SK-N-SH (cell line): ENCODE results near the gene KSR2. TPM values are rescaled to one million over a fixed set of nuclear protein-coding genes. Genes with fewer than 3 reads are reported as not detected.

Experiments used
- CTCF ChIA-PET: fragments of 300-600, 350-600 bp; formaldehyde crosslinking; extraction: SDS; loops from one replicate; lab custom pipeline; 2021; lab: Yijun Ruan, JAX
- POLR2A ChIA-PET: fragments of 350-600 bp; sonication (Branson Sonifier 250); formaldehyde crosslinking; extraction: SDS; loops from one replicate; lab custom pipeline; 2020; ENCODE audit warnings: antibody characterized with exemption, inconsistent platforms; lab: Yijun Ruan, JAX
- DNase-seq: peaks from one replicate; pipeline ENCODE4 v3.0.0; 2012
- H2AFZ ChIP-seq: fragments of 200-600 bp; sonication (generic); 2 replicates; pipeline ENCODE4 v1.8.1; 2016; ENCODE audit warnings: antibody characterized with exemption, mild to moderate bottlenecking, low read depth
- H3F3A ChIP-seq: fragments of 200-600 bp; sonication (generic); replicated peaks from 2 replicates; pipeline ENCODE3; 2016; ENCODE audit warnings: antibody characterized with exemption, mild to moderate bottlenecking; ENCODE audit not compliant: insufficient read depth
- H3K27ac ChIP-seq, 2 experiments: fragments of 200-500 bp in 1 of 2; fragments of 200-600 bp in 1 of 2; sonication (Bioruptor generic) in 1 of 2; sonication (generic), shearing (Covaris generic) in 1 of 2; 2 replicates each; pipeline versions ENCODE4 v1.5.1 to v1.6.1; 2014 to 2016; ENCODE audit warnings: low read depth in 2 of 2, inconsistent platforms in 1 of 2, low read length in 1 of 2, mild to moderate bottlenecking in 1 of 2, mixed read lengths in 1 of 2
- H3K27me3 ChIP-seq: fragments of 200-600 bp; sonication (generic), shearing (Covaris generic); 2 replicates; pipeline ENCODE4 v1.6.1; 2016; ENCODE audit warnings: mixed run types; ENCODE audit not compliant: insufficient read depth
- H3K36me3 ChIP-seq, 2 experiments: fragments of 200-500 bp in 1 of 2; fragments of 200-600 bp in 1 of 2; sonication (Bioruptor generic) in 1 of 2; sonication (generic) in 1 of 2; replicated peaks in 1 of 2; 2 replicates each; pipeline versions ENCODE3 to v1.5.1; 2014 to 2016; ENCODE audit warnings: low read length in 1 of 2, mild to moderate bottlenecking in 1 of 2; ENCODE audit not compliant: insufficient read depth in 2 of 2, control insufficient read depth in 1 of 2
- H3K4me1 ChIP-seq, 2 experiments: fragments of 200-500 bp in 1 of 2; fragments of 200-600 bp in 1 of 2; sonication (Bioruptor generic) in 1 of 2; sonication (generic), shearing (Covaris generic) in 1 of 2; 2 replicates each; pipeline versions ENCODE4 v1.5.1 to v1.6.1; 2014 to 2016; ENCODE audit warnings: low read depth in 1 of 2, low read length in 1 of 2, mixed run types in 1 of 2; ENCODE audit not compliant: insufficient read depth in 2 of 2, control insufficient read depth in 1 of 2
- H3K4me2 ChIP-seq: fragments of 200-600 bp; sonication (generic), shearing (Covaris generic); 2 replicates; pipeline ENCODE4 v1.6.1; 2017; ENCODE audit warnings: mixed run types
- H3K4me3 ChIP-seq, 2 experiments: fragments of 200-500 bp in 1 of 2; fragments of 200-600 bp in 1 of 2; sonication (Bioruptor generic) in 1 of 2; sonication (generic), shearing (Covaris generic) in 1 of 2; 2 replicates each; pipeline versions ENCODE4 v1.5.1 to v1.8.1; 2014 to 2016; ENCODE audit warnings: low read depth in 2 of 2, inconsistent platforms in 1 of 2, low read length in 1 of 2, mild to moderate bottlenecking in 1 of 2, mixed read lengths in 1 of 2, moderate library complexity in 1 of 2
- H3K79me2 ChIP-seq: fragments of 200-600 bp; sonication (generic); 2 replicates; pipeline ENCODE4 v1.8.1; 2017; ENCODE audit warnings: mild to moderate bottlenecking; ENCODE audit not compliant: insufficient read depth
- H3K9ac ChIP-seq: fragments of 200-600 bp; sonication (generic); 2 replicates; pipeline ENCODE4 v1.6.1; 2017; ENCODE audit warnings: mixed run types
- H3K9me2 ChIP-seq: fragments of 200-600 bp; sonication (generic); 2 replicates; pipeline ENCODE4 v1.6.1; 2017; ENCODE audit warnings: mixed run types
- H3K9me3 ChIP-seq: fragments of 200-600 bp; sonication (generic); 2 replicates; pipeline ENCODE4 v1.6.1; 2017; ENCODE audit warnings: mixed run types, mild to moderate bottlenecking, moderate library complexity
- H4K20me1 ChIP-seq: fragments of 200-600 bp; sonication (generic); 2 replicates; pipeline ENCODE4 v1.6.1; 2017; ENCODE audit warnings: mild to moderate bottlenecking, mixed run types; ENCODE audit not compliant: insufficient read depth
- FOSL2 ChIP-seq: IDR thresholded peaks from 2 replicates; pipeline ENCODE4 v1.4.0; 2012; ENCODE audit warnings: low read depth, mild to moderate bottlenecking, moderate library complexity, borderline replicate concordance
- FOXM1 ChIP-seq: IDR thresholded peaks from 2 replicates; pipeline ENCODE4 v1.4.0; 2012; ENCODE audit warnings: low read depth, mild to moderate bottlenecking
- MEF2A ChIP-seq: IDR thresholded peaks from 2 replicates; pipeline ENCODE4 v1.4.0; 2012; ENCODE audit warnings: low read depth, borderline replicate concordance
- NRF1 ChIP-seq: IDR thresholded peaks from 2 replicates; pipeline ENCODE4 v1.6.1; 2012; ENCODE audit warnings: low read depth, mild to moderate bottlenecking, low read length
- YY1 ChIP-seq: IDR thresholded peaks from 2 replicates; pipeline ENCODE4 v1.4.0; 2012; ENCODE audit warnings: low read depth, mild to moderate bottlenecking
- WGBS: methylation state at CpG from one replicate; pipeline ENCODE4 v1.1.6; 2017; ENCODE audit warnings: low lambda C conversion rate; 5-methylcytosine and 5-hydroxymethylcytosine counted together
- polyA plus RNA-seq, 3 experiments: library from polyadenylated mRNA; depleted of rRNA; stranded (reverse); fragments of >200 nt; gene quantifications; 2 replicates each; pipeline ENCODE4 v1.2.3, GENCODE V29; 2012
- TF ChIP-seq, protein P1 (sequence below): fragments of 200-600 bp; sonication (generic); IDR thresholded peaks from 2 replicates; pipeline ENCODE4 v1.6.1; 2017; ENCODE audit warnings: antibody characterized with exemption, mild to moderate bottlenecking, moderate library complexity
- TF ChIP-seq, protein P2 (sequence below): IDR thresholded peaks from 2 replicates; pipeline ENCODE4 v1.6.1; 2012; ENCODE audit warnings: mild to moderate bottlenecking, low read depth, low read length, moderate library complexity
- TF ChIP-seq, protein P3 (sequence below): IDR thresholded peaks from 2 replicates; pipeline ENCODE4; 2012
- TF ChIP-seq, protein P4 (sequence below): IDR thresholded peaks from 2 replicates; pipeline ENCODE4 v1.4.0; 2012; ENCODE audit warnings: low read depth, borderline replicate concordance

KSR2 gene
- polyA plus RNA-seq, 1 of the 3 experiments (the other 2 are of a cell fraction) = 0.12 TPM

- Histone ChIP-seq H3K27me3 (no peaks in the 10 kb centered on the region), H3K9ac (no peak overlapping the region), H3K27ac (no peak overlapping the region), H3K79me2 (no peaks in the 10 kb centered on the region), H3K4me2 (no peak overlapping the region), H3K4me3 (no peak overlapping the region), H3K36me3 (no peaks in the 10 kb centered on the region), H3K4me1 (no peaks in the 10 kb centered on the region; a peak in 2 of 4 replicates), H3K9me3 (no peaks in the 10 kb centered on the region), H4K20me1 (no peaks in the 10 kb centered on the region), H2AFZ (no peak overlapping the region), H3F3A (no peaks in the 10 kb centered on the region), H3K9me2 (no peaks in the 10 kb centered on the region)
- CTCF ChIA-PET = interaction anchor here (1.7 kb wide), 1 partner anchor 358 kb away, joined by 5 read pairs; no protein-coding TSS in a partner anchor
- DNase-seq = no peak
- TF ChIP-seq, protein P1, sequence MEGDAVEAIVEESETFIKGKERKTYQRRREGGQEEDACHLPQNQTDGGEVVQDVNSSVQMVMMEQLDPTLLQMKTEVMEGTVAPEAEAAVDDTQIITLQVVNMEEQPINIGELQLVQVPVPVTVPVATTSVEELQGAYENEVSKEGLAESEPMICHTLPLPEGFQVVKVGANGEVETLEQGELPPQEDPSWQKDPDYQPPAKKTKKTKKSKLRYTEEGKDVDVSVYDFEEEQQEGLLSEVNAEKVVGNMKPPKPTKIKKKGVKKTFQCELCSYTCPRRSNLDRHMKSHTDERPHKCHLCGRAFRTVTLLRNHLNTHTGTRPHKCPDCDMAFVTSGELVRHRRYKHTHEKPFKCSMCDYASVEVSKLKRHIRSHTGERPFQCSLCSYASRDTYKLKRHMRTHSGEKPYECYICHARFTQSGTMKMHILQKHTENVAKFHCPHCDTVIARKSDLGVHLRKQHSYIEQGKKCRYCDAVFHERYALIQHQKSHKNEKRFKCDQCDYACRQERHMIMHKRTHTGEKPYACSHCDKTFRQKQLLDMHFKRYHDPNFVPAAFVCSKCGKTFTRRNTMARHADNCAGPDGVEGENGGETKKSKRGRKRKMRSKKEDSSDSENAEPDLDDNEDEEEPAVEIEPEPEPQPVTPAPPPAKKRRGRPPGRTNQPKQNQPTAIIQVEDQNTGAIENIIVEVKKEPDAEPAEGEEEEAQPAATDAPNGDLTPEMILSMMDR = no peak
- peak; percentile 5; the same call in 1 of the 2 replicates for TF ChIP-seq FOSL2
- TF ChIP-seq, protein P2, sequence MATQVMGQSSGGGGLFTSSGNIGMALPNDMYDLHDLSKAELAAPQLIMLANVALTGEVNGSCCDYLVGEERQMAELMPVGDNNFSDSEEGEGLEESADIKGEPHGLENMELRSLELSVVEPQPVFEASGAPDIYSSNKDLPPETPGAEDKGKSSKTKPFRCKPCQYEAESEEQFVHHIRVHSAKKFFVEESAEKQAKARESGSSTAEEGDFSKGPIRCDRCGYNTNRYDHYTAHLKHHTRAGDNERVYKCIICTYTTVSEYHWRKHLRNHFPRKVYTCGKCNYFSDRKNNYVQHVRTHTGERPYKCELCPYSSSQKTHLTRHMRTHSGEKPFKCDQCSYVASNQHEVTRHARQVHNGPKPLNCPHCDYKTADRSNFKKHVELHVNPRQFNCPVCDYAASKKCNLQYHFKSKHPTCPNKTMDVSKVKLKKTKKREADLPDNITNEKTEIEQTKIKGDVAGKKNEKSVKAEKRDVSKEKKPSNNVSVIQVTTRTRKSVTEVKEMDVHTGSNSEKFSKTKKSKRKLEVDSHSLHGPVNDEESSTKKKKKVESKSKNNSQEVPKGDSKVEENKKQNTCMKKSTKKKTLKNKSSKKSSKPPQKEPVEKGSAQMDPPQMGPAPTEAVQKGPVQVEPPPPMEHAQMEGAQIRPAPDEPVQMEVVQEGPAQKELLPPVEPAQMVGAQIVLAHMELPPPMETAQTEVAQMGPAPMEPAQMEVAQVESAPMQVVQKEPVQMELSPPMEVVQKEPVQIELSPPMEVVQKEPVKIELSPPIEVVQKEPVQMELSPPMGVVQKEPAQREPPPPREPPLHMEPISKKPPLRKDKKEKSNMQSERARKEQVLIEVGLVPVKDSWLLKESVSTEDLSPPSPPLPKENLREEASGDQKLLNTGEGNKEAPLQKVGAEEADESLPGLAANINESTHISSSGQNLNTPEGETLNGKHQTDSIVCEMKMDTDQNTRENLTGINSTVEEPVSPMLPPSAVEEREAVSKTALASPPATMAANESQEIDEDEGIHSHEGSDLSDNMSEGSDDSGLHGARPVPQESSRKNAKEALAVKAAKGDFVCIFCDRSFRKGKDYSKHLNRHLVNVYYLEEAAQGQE = no peak
- POLR2A ChIA-PET = no interaction called here
- WGBS = 34% methylated on average over 3 of the region's 4 CpGs
Measured at GRCh38 chr12:117724543-117724942, 244.2 kb downstream of the KSR2 start.

DNA sequence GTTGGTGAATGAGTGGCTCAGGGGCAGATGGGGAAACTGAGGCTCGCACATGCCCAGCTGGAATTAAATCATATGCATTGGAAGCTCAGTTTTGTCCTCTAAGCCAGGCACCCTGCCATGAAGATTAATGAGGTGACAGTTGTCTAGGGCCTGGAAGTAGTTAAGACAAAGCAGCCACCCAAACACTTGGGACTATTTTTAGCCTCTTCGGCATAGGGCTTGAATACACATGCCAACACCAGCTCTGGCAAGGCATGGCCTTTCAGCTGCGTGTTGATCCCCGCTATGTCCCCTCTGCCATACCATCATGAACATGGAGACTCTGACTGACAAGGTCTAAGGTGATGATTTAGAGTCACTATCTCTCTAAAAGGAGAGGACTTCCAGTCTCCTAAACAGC, 250.2 kb downstream of the KSR2 start:
- Histone ChIP-seq H3K4me2 (no peak overlapping the region; the same call in 1 of the 2 replicates), H3K9me3 (no peaks in the 10 kb centered on the region), H3K4me1 (peaks cover 0 to 5% of the 10 kb centered on the region in 2 experiments; a peak in 2 of 4 replicates), H3K9me2 (no peaks in the 10 kb centered on the region), H3K9ac (no peak overlapping the region), H3K4me3 (no peak overlapping the region), H3K27ac (peak overlapping the region in 1 of 2 experiments; percentile 49; a peak in 2 of 4 replicates), H3K27me3 (no peaks in the 10 kb centered on the region), H3K36me3 (no peaks in the 10 kb centered on the region), H3K79me2 (no peaks in the 10 kb centered on the region), H2AFZ (no peak overlapping the region), H3F3A (no peaks in the 10 kb centered on the region), H4K20me1 (no peaks in the 10 kb centered on the region)
- no peak for DNase-seq
- ChIA-PET CTCF (interaction anchor here (0.7 to 1.0 kb wide), 2 partner anchors 23 to 482 kb away, joined by 3 read pairs; no protein-coding TSS in a partner anchor), POLR2A (no interaction called here)
- WGBS = 56% methylated on average over 4 of the region's 4 CpGs
- TF ChIP-seq YY1 = no peak
- TF ChIP-seq, protein P1 = no peak
- TF ChIP-seq, protein P3, sequence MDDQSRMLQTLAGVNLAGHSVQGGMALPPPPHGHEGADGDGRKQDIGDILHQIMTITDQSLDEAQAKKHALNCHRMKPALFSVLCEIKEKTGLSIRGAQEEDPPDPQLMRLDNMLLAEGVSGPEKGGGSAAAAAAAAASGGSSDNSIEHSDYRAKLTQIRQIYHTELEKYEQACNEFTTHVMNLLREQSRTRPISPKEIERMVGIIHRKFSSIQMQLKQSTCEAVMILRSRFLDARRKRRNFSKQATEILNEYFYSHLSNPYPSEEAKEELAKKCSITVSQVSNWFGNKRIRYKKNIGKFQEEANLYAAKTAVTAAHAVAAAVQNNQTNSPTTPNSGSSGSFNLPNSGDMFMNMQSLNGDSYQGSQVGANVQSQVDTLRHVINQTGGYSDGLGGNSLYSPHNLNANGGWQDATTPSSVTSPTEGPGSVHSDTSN = no peak
- TF ChIP-seq MEF2A = no peak
- TF ChIP-seq NRF1 = no peak
- no peak for TF ChIP-seq FOXM1
- TF ChIP-seq, protein P4, sequence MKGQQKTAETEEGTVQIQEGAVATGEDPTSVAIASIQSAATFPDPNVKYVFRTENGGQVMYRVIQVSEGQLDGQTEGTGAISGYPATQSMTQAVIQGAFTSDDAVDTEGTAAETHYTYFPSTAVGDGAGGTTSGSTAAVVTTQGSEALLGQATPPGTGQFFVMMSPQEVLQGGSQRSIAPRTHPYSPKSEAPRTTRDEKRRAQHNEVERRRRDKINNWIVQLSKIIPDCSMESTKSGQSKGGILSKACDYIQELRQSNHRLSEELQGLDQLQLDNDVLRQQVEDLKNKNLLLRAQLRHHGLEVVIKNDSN = no peak
